ENCODE measurements around the gene IGFBPL1. TPM values are rescaled to one million over a fixed set of nuclear protein-coding genes. Genes with fewer than 3 reads are reported as not detected.

Gene IGFBPL1
- polyA plus RNA-seq, 6 donors from 2014 or later: not detected

DNA sequence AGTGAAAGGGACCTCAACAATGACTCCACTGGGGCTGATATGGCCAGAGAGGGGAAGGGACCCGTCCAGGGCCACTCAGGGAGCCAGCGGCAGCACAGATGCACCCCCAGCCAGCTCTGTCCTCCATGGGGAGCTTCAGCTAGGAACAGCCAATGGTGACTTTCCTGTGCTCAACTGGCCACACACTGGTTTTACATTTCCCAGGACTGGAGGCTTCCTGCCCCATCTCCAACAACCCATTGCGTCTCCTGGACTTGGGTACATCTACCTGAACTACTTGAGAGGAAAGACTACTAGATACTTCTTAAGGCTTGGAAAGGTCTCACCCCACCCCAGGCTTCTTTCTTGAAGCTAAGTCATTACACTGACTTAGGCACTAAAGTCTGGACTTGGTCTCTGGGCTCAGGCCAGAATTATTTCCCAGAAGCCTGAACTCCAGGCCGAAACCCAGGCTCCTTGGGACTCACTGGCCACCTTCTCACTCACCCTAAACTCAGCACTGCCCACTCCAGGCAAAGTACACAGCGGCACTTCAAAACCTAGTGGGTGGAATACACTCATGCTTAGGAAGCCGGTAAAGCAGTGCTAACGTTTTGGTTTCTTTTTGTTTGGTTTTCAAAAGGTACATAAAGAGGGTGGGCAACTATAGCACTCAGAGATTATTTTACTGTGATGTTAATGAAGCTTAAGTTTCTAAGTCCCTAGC lies 1.5 kb downstream of the IGFBPL1 start:
- DNase-seq: no peak
- H3K36me3 Mint-ChIP-seq: no peaks in the 10 kb centered on the region
- H3K4me1 Mint-ChIP-seq: peaks cover 0 to 10% (median 4%) of the 10 kb centered on the region in 3 donors
- H3K27ac Mint-ChIP-seq: no peak overlapping the region
- no peak overlapping the region for H3K4me3 Mint-ChIP-seq
- peaks cover 0 to 1% (median 0%) of the 10 kb centered on the region in 7 donors for H3K9me3 Mint-ChIP-seq
- H3K27me3 Mint-ChIP-seq: peaks cover 51 to 60% (median 56%) of the 10 kb centered on the region in 3 donors
- no peak for ATAC-seq (ENCODE audit: low read depth in 2 of 2)

DNA sequence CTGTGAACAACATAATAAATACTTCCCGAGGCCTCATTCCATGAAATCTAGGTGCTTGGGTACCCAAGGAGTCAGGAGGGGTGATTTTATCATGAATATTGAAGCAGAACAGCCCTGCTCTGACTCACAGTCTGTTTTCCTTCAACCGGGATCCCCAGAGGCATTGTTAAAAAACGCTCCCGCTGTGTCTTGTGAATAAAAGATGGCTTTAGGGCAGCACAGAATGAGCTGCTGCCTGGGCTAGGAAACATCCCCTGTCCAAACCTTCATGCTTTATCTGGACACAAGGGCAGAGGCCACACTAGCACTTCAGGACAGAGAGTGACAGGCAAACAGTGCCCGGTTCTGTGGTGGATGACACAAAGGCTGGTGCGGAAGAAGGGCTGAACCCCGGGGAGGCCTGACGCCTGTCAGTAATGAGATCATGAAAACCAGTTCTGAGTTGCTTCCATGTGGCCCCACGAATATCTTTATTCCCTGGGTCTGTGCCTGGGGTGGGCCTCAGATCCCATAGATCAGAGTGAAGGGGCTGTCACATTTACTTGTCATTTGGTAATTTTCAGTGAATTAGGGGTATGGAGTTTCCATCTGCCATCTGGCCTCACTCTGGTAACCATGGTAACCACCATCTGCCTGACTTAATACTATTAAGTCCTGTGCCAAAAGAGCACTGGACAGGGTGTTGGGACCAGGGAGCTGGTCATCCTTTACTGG lies 2.6 kb downstream of the IGFBPL1 start:
- H3K36me3 Mint-ChIP-seq: no peaks in the 10 kb centered on the region
- no peak overlapping the region for H3K27ac Mint-ChIP-seq
- no peak for DNase-seq
- H3K4me3 Mint-ChIP-seq: no peak overlapping the region
- H3K27me3 Mint-ChIP-seq: peaks cover 45 to 56% (median 50%) of the 10 kb centered on the region in 3 donors
- ATAC-seq (ENCODE audit: low read depth in 2 of 2): no peak
- peaks cover 0 to 10% (median 4%) of the 10 kb centered on the region in 3 donors for H3K4me1 Mint-ChIP-seq
- H3K9me3 Mint-ChIP-seq: peaks cover 0 to 1% (median 0%) of the 10 kb centered on the region in 7 donors

DNA sequence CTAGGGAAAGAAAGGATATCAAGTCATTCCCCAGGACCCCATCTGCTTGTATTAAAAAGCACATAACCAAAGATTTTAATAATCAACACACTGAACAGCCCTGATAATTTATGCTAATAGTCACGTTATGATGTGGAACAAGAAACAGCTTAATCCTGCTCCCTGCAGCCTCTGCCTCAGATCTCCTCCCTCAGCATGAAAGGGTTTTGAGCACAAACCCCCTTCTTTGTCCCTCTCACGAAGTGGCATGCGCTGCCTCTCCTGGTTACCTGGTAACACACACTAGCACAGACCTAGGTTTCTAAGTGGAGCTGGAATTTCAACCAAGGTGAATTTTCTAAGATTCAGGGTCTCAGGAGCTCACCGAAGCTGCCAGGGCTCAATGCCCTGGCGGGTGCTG lies 5.1 kb downstream of the IGFBPL1 start:
- H3K36me3 Mint-ChIP-seq: no peaks in the 10 kb centered on the region
- H3K27ac Mint-ChIP-seq: no peak overlapping the region
- H3K27me3 Mint-ChIP-seq: peaks cover 37 to 46% (median 40%) of the 10 kb centered on the region in 3 donors
- H3K4me1 Mint-ChIP-seq: peaks cover 0 to 5% (median 0%) of the 10 kb centered on the region in 3 donors
- no peak overlapping the region for H3K4me3 Mint-ChIP-seq
- peaks cover 0 to 1% (median 0%) of the 10 kb centered on the region in 7 donors for H3K9me3 Mint-ChIP-seq
- DNase-seq (no peak), ATAC-seq (ENCODE audit: low read depth in 2 of 2) (no peak)

GRCh38 chr9:38418366-38418765 lies 5.9 kb downstream of the IGFBPL1 start:
- Mint-ChIP-seq H3K4me1 (peaks cover 0 to 3% (median 0%) of the 10 kb centered on the region in 3 donors), H3K4me3 (no peak overlapping the region), H3K27ac (no peak overlapping the region), H3K9me3 (peaks cover 0 to 1% (median 0%) of the 10 kb centered on the region in 7 donors), H3K36me3 (no peaks in the 10 kb centered on the region), H3K27me3 (peaks cover 37 to 45% (median 40%) of the 10 kb centered on the region in 3 donors)
- no peak for ATAC-seq (ENCODE audit: low read depth in 2 of 2)
- DNase-seq: no peak

DNA sequence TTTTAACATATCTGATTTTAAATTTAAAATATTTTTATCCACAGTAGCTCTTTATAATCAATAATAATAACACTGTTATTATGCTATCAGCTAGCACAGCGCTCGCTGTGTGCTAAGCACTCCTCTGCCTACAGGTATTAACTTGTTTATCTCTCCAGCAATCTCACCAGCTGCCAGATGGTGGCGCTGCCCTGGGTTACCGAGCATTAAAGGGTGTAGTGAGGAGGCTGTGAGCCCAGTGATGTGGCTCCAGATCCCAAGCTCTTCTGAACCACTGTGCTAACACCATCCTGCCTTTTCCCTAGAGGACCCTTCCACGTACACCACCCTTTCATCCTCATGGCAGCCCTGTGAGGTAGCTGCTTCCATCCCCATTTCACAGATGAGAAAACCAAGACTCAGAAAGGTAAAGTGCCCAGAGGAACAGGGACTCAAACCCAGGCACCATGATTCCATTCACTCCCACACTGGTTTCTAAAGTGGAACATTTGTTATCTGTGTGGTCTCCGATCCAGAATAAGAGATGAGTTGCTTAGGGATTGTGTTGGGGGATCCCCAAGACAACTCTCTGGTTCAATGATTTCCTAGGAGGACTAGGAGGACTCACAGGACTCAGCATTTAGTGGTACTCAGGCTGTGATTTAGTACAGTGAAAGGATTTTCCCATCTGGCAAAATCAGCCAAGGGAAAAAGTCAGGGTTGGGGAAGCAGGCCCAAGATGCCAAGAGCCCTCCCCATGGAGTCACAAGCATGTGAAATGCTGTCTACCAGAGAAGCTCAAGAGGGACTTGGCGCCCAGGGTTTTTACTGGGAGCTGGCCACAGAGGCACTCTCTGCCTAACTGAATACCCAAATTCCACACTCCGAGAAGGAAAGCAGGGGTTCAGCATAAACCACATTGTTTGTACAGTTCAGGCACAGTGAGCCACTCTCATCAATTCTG lies 7.0 kb downstream of the IGFBPL1 start:
- peak overlapping the region in 1 of 6 donors; percentile 71 for H3K27ac Mint-ChIP-seq
- H3K4me3 Mint-ChIP-seq: no peak overlapping the region
- no peak for ATAC-seq (ENCODE audit: low read depth in 2 of 2)
- H3K4me1 Mint-ChIP-seq: no peaks in the 10 kb centered on the region
- H3K9me3 Mint-ChIP-seq: peaks cover 0 to 1% (median 0%) of the 10 kb centered on the region in 7 donors
- H3K36me3 Mint-ChIP-seq: no peaks in the 10 kb centered on the region
- no peak for DNase-seq
- H3K27me3 Mint-ChIP-seq: peaks cover 30 to 45% (median 37%) of the 10 kb centered on the region in 3 donors

- no peaks in the 10 kb centered on the region for H3K36me3 Mint-ChIP-seq
- ATAC-seq (ENCODE audit: low read depth in 2 of 2) (no peak), DNase-seq (no peak)
- no peak overlapping the region for H3K4me3 Mint-ChIP-seq
- no peak overlapping the region for H3K27ac Mint-ChIP-seq
- H3K9me3 Mint-ChIP-seq: peaks cover 0 to 1% (median 0%) of the 10 kb centered on the region in 7 donors
- no peaks in the 10 kb centered on the region for H3K4me1 Mint-ChIP-seq
- peaks cover 28 to 45% (median 34%) of the 10 kb centered on the region in 3 donors for H3K27me3 Mint-ChIP-seq
Observed at GRCh38 chr9:38416461-38416860, 7.8 kb downstream of the IGFBPL1 start.

- Mint-ChIP-seq H3K27ac (no peak overlapping the region), H3K4me1 (no peaks in the 10 kb centered on the region), H3K36me3 (no peaks in the 10 kb centered on the region), H3K9me3 (peaks cover 0 to 1% (median 0%) of the 10 kb centered on the region in 7 donors), H3K4me3 (no peak overlapping the region), H3K27me3 (peaks cover 28 to 42% (median 29%) of the 10 kb centered on the region in 3 donors)
- no peak for ATAC-seq (ENCODE audit: low read depth in 2 of 2)
- DNase-seq: no peak
Observed at GRCh38 chr9:38415856-38416255, 8.4 kb downstream of the IGFBPL1 start.

DNA sequence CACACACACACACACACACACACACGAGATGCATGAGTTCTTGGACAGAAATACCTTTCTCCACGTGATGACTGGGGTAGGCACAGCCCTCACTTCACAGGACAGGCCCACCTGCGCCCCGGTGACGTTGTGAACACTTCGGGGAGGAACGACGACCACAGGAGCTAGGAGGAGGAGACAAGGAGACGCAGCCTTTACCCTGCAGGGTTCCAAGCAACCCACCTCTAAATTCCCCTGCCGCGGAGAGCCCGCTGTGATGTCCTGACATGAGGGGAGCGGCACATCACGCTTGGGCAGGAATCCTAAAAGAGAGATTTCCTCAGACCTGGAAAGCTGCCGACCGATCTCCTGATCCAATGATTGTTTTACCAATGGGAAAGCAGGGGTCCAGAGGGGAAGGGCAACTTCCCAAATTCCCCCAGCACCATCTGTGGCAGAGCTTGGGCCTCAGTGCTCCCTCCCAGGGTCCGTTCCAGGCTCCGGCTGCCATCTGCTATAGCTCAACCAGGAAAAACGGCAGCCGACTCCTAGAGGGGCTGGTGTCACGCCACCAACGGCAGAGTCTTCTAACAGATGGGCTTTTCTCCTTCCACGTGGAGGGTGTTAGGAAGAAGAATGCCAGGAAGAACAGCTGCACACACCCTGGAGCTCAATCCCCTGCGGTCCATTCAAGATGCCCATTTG lies 10.1 kb downstream of the IGFBPL1 start:
- H3K27me3 Mint-ChIP-seq: peaks cover 28 to 36% (median 32%) of the 10 kb centered on the region in 3 donors
- H3K4me1 Mint-ChIP-seq: no peaks in the 10 kb centered on the region
- H3K27ac Mint-ChIP-seq: no peak overlapping the region

DNA sequence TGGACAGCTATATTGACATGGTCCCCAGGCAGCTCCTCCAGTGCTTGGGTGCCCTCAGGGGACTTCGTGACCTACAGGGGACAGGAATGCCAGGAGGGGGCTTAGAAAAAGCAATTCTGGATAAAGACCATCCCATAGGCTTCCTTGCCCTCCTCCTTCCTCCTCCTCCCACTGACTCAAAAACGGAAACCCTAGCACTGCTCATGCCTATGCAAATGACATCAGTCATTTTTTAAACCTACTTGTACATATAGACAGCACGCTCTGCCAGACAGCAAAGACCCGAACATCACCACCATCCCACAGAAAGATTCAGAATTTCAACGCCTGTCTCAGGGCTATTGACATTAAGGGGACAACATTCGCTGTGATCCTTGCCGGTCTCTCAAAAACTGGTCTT lies 11.0 kb downstream of the IGFBPL1 start:
- Mint-ChIP-seq H3K27me3 (peaks cover 32 to 36% (median 34%) of the 10 kb centered on the region in 3 donors), H3K27ac (no peak overlapping the region), H3K4me1 (no peaks in the 10 kb centered on the region), H3K4me3 (no peak overlapping the region), H3K36me3 (no peaks in the 10 kb centered on the region), H3K9me3 (no peaks in the 10 kb centered on the region)
- DNase-seq: no peak
- no peak for ATAC-seq (ENCODE audit: low read depth in 2 of 2)

More for the DNA sequence above, 10.1 kb downstream of the IGFBPL1 start:
- H3K9me3 Mint-ChIP-seq: no peaks in the 10 kb centered on the region
- ATAC-seq (ENCODE audit: low read depth in 2 of 2) (no peak), DNase-seq (no peak)
- H3K4me3 Mint-ChIP-seq: no peak overlapping the region
- no peaks in the 10 kb centered on the region for H3K36me3 Mint-ChIP-seq

DNA sequence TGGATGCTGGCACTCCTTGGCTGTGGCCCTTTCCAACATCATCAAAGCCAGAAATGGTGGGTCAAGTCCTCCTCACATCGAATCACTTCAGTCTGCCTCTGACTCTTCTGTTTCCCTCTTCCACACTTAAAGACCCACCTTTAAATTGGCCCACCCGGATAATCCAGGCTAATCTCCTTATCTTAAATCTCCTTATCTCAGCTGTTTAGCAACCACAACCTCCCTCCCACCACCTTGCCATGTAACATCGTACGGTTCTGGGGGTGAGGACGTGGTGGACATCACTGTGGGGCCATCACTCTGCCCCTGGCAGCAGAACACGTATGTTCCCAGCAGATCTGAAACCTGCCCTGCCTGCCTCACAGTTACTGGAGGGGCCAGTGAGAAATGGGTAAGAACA lies 11.5 kb downstream of the IGFBPL1 start:
- Mint-ChIP-seq H3K4me3 (no peak overlapping the region), H3K4me1 (no peaks in the 10 kb centered on the region), H3K27me3 (peaks cover 27 to 36% (median 34%) of the 10 kb centered on the region in 3 donors), H3K36me3 (no peaks in the 10 kb centered on the region), H3K27ac (no peak overlapping the region), H3K9me3 (no peaks in the 10 kb centered on the region)
- DNase-seq: no peak
- no peak for ATAC-seq (ENCODE audit: low read depth in 2 of 2)

GRCh38 chr9:38408719-38409118 lies 15.5 kb downstream of the IGFBPL1 start:
- ATAC-seq (ENCODE audit: low read depth in 2 of 2): no peak
- Mint-ChIP-seq H3K4me1 (no peaks in the 10 kb centered on the region), H3K27me3 (peaks cover 37 to 50% (median 46%) of the 10 kb centered on the region in 3 donors), H3K4me3 (no peak overlapping the region), H3K36me3 (no peaks in the 10 kb centered on the region), H3K27ac (no peak overlapping the region), H3K9me3 (no peaks in the 10 kb centered on the region)
- DNase-seq: no peak

GRCh38 chr9:38406476-38407186 lies 17.6 kb downstream of the IGFBPL1 start:
- no peaks in the 10 kb centered on the region for H3K9me3 Mint-ChIP-seq
- no peak overlapping the region for H3K4me3 Mint-ChIP-seq
- no peaks in the 10 kb centered on the region for H3K36me3 Mint-ChIP-seq
- peaks cover 41 to 46% (median 46%) of the 10 kb centered on the region in 3 donors for H3K27me3 Mint-ChIP-seq
- ATAC-seq (ENCODE audit: low read depth in 2 of 2) (no peak), DNase-seq (no peak)
- H3K4me1 Mint-ChIP-seq: no peaks in the 10 kb centered on the region
- H3K27ac Mint-ChIP-seq: no peak overlapping the region

Data from naive B cell (primary cell).